Adipocyte (in vitro differentiated cells): ENCODE measurements around the gene SGMS1.
"Not testable (repeated sequence)": the region's sequence is repeated elsewhere in the genome, so short reads cannot be mapped to it uniquely, and the experiment has no call there.

ENCODE experiments used
- DNase-seq: peaks from one replicate; pipeline ENCODE4 v3.0.0-alpha.2; 2015; ENCODE audit warnings: low read depth
- H3K27me3 ChIP-seq: replicated peaks from 2 replicates; pipeline ENCODE4 v1.7.0; 2013; ENCODE audit warnings: mild to moderate bottlenecking, low read length, moderate library complexity; ENCODE audit not compliant: control insufficient read depth, insufficient read depth
- H3K36me3 ChIP-seq: 2 replicates; pipeline ENCODE4 v1.7.0; 2013; ENCODE audit warnings: low read length, mild to moderate bottlenecking, moderate library complexity; ENCODE audit not compliant: control insufficient read depth, insufficient read depth, severe bottlenecking
- H3K4me1 ChIP-seq: 2 replicates; pipeline ENCODE4 v1.7.0; 2013; ENCODE audit warnings: mild to moderate bottlenecking, low read length, moderate library complexity; ENCODE audit not compliant: control insufficient read depth, insufficient read depth
- H3K4me3 ChIP-seq: 2 replicates; pipeline ENCODE4 v1.7.0; 2013; ENCODE audit warnings: mild to moderate bottlenecking, low read length, moderate library complexity
- H3K9ac ChIP-seq: 2 replicates; pipeline ENCODE4 v1.7.0; 2013; ENCODE audit warnings: mild to moderate bottlenecking, low read length, moderate library complexity
- H3K9me3 ChIP-seq: 2 replicates; pipeline ENCODE4 v1.7.0; 2013; ENCODE audit warnings: mild to moderate bottlenecking, low read length, moderate library complexity; ENCODE audit not compliant: control insufficient read depth

Gene SGMS1

GRCh38 chr10:50512214-50512595 is 111.6 kb downstream of the SGMS1 start:
- H3K4me1 ChIP-seq: peaks cover 13% of the 10 kb centered on the region
- no peaks in the 10 kb centered on the region for H3K9me3 ChIP-seq
- no peak overlapping the region for H3K9ac ChIP-seq
- H3K36me3 ChIP-seq: no peaks in the 10 kb centered on the region
- no peaks in the 10 kb centered on the region for H3K27me3 ChIP-seq
- no peak overlapping the region for H3K4me3 ChIP-seq
- no peak for DNase-seq

- DNase-seq: no peak
- Histone ChIP-seq H3K36me3 (no peaks in the 10 kb centered on the region), H3K27me3 (no peaks in the 10 kb centered on the region), H3K4me3 (no peak overlapping the region), H3K9ac (no peak overlapping the region), H3K4me1 (peaks cover 13% of the 10 kb centered on the region), H3K9me3 (no peaks in the 10 kb centered on the region)
These were observed 112.1 kb downstream of the SGMS1 start for GRCh38 chr10:50511492-50512213.

- Histone ChIP-seq H3K4me1 (peaks cover 13% of the 10 kb centered on the region), H3K4me3 (no peak overlapping the region), H3K27me3 (no peaks in the 10 kb centered on the region), H3K9me3 (no peaks in the 10 kb centered on the region), H3K36me3 (no peaks in the 10 kb centered on the region), H3K9ac (no peak overlapping the region)
- DNase-seq: no peak
These were observed 113.0 kb downstream of the SGMS1 start for GRCh38 chr10:50510517-50511473.

GRCh38 chr10:50508315-50509051 is 115.3 kb downstream of the SGMS1 start:
- Histone ChIP-seq H3K9ac (no peak overlapping the region), H3K4me3 (no peak overlapping the region), H3K4me1 (peaks cover 8% of the 10 kb centered on the region), H3K9me3 (no peaks in the 10 kb centered on the region), H3K36me3 (no peaks in the 10 kb centered on the region), H3K27me3 (no peaks in the 10 kb centered on the region)
- DNase-seq: no peak

- no peaks in the 10 kb centered on the region for H3K27me3 ChIP-seq
- no peaks in the 10 kb centered on the region for H3K9me3 ChIP-seq
- H3K4me3 ChIP-seq: no peak overlapping the region
- no peaks in the 10 kb centered on the region for H3K36me3 ChIP-seq
- DNase-seq: no peak
- peaks cover 8% of the 10 kb centered on the region for H3K4me1 ChIP-seq
- no peak overlapping the region for H3K9ac ChIP-seq
These were observed 116.7 kb downstream of the SGMS1 start for GRCh38 chr10:50506861-50507573.

- DNase-seq: no peak
These were observed 119.4 kb downstream of the SGMS1 start for GRCh38 chr10:50504389-50504788.

GRCh38 chr10:50503661-50504320 is 120.0 kb downstream of the SGMS1 start:
- Histone ChIP-seq H3K4me3 (no peak overlapping the region), H3K9ac (no peak overlapping the region), H3K27me3 (no peaks in the 10 kb centered on the region), H3K4me1 (peaks cover 4% of the 10 kb centered on the region), H3K36me3 (no peaks in the 10 kb centered on the region), H3K9me3 (no peaks in the 10 kb centered on the region)
- no peak for DNase-seq

More at GRCh38 chr10:50504389-50504788, 119.4 kb downstream of the SGMS1 start:
- no peak overlapping the region for H3K9ac ChIP-seq
- H3K27me3 ChIP-seq: no peaks in the 10 kb centered on the region
- H3K4me3 ChIP-seq: no peak overlapping the region
- peaks cover 4% of the 10 kb centered on the region for H3K4me1 ChIP-seq
- H3K9me3 ChIP-seq: no peaks in the 10 kb centered on the region
- H3K36me3 ChIP-seq: no peaks in the 10 kb centered on the region

- H3K36me3 ChIP-seq, DNase-seq, H3K4me1 ChIP-seq, H3K27me3 ChIP-seq, H3K4me3 ChIP-seq, H3K9ac ChIP-seq, H3K9me3 ChIP-seq: not testable (repeated sequence)
These were observed 120.6 kb downstream of the SGMS1 start for GRCh38 chr10:50503156-50503555.

- Histone ChIP-seq H3K4me1 (peaks cover 15% of the 10 kb centered on the region), H3K4me3 (no peak overlapping the region), H3K27me3 (no peaks in the 10 kb centered on the region), H3K9ac (no peak overlapping the region), H3K9me3 (no peaks in the 10 kb centered on the region), H3K36me3 (no peaks in the 10 kb centered on the region)
- DNase-seq: no peak
These were observed 121.8 kb downstream of the SGMS1 start for GRCh38 chr10:50501924-50502452.

- DNase-seq: no peak
- Histone ChIP-seq H3K4me1 (peaks cover 15% of the 10 kb centered on the region), H3K4me3 (no peak overlapping the region), H3K27me3 (no peaks in the 10 kb centered on the region), H3K9me3 (no peaks in the 10 kb centered on the region), H3K9ac (no peak overlapping the region), H3K36me3 (no peaks in the 10 kb centered on the region)
These were observed 122.3 kb downstream of the SGMS1 start for GRCh38 chr10:50501478-50501877.
